T follicular helper cell (primary cell): ENCODE data around the gene MEIOC.

Experiments
- DNase-seq: peaks from one replicate; pipeline ENCODE4 v3.0.0-alpha.2; 2020; ENCODE audit warnings: low read depth

Gene MEIOC

DNA sequence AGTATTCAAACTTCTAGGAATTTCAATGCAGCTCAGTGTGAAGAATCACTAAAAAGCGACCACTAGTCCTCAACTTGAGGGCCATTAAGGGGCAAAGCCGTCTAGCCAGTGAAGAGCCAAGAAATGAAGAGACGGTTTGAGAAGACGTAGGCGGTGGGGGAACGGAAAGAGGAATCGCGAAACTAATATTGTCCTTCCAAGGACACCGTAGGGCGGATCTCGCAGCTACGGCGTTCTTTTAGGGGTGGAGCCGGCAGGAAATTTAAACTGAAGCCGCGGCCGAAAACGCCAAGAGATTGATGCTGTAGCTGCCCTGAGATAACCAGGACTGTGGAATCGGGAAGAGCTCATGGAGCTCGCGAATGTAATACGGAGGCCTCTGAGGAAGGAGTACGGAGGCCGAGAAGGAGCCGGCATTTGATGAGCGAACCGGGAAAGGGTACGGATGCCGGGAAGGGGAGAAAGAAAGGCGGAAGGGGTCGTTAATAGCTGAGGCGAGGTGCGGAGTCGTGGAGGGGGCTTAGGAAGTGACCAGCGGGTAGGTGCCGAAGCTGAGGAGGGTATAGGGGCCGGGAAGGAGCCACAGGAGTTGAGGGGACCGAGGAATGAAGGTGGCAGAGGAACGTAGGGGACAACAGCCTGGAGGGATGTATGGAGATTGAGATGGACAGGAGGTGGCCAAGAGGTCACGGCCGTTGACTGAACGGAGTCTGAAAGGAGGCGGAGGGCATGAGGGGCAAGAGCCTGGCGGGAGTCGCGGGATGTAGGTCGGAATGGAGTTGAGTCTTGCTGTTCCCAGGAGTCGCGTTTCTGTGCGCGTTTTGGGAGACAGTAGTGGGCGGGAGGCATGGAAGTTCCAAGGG is 52.4 kb downstream of the MEIOC start, which contains the start of gene DBF4B:
Gene DBF4B, plus strand, starts transcription at position 265 of the 863 bp plus-strand sequence. Its CDS starts 156 bp downstream, at position 421.
- DNase-seq, result peak; percentile 80

DNA sequence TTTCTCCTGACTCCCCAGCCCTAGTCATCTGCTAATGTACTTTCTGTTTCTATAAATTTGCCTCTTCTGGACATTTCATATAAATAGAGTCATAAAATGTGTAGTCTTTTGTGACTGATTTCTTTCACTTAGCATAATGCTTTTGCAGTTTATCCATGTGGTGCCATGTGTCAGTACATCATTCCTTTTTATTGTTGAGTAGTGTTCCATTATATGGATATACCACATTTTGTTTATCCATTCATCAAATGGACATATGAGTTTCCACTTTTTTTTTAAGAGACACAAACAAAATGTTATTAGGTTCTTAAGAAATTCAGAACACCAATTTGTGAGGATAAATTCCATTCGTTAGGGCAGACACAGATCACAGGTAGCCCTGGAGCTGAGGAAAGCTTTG is 63.2 kb downstream of the MEIOC start:
- DNase-seq, result no peak

DNA sequence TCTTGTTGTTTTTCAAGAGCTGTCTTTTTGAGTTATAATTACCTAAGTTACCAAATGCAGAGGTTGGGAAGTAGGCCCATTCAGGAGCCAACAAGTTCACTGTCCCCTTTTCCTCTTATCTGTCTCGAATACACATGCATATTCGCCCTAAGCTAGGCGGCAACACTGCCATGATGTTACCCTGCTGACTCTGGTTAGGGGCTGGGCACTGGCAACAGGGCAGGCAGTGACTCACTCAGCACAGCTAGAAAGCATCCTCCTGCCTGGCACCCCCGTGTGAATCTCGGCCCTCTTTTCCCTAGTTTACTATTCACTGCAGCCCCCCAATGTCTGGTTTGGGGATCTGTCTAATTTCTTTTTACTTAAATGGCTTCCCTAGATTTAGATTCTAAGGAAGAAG is 66.0 kb downstream of the MEIOC start:
- no peak for DNase-seq
